Measurements from ENCODE around the gene PIGL. TPM values are rescaled to one million over a fixed set of nuclear protein-coding genes. Genes with fewer than 3 reads are reported as not detected.

Gene PIGL
- total and polyA plus RNA-seq, 7 donors, result 3.0 to 42.4 (median 24.2) TPM

DNA sequence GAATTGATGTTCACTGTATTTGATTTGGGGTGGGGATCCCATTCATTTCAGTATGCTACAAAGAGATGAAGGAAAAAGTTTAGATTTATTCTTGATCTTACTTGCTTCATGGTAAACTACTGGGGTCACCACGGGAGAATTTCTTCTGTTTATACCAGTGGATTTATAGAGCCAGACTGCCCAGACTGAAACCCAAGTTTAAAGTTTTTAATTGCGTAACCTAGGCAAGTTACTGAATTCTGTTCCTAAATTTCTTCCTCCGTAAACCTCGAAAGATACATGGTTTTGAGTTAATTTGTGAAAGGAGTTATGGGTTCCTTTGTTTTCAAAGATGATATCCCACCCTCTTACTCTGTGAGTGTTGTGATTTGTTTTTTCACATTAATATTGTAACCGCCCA, 26.4 kb downstream of the PIGL start:
- H3K27ac ChIP-seq, result no peak overlapping the region
- H3K36me3 ChIP-seq, result no peaks in the 10 kb centered on the region
- intact Hi-C loops (cut with DNase I), result no loop called here
- H3K4me1 ChIP-seq, result no peaks in the 10 kb centered on the region
- no peaks in the 10 kb centered on the region for H3K9me3 ChIP-seq
- H3K4me3 ChIP-seq, result no peak overlapping the region
- no peak for DNase-seq
- no peaks in the 10 kb centered on the region for H3K27me3 ChIP-seq
- TF ChIP-seq, protein P1, sequence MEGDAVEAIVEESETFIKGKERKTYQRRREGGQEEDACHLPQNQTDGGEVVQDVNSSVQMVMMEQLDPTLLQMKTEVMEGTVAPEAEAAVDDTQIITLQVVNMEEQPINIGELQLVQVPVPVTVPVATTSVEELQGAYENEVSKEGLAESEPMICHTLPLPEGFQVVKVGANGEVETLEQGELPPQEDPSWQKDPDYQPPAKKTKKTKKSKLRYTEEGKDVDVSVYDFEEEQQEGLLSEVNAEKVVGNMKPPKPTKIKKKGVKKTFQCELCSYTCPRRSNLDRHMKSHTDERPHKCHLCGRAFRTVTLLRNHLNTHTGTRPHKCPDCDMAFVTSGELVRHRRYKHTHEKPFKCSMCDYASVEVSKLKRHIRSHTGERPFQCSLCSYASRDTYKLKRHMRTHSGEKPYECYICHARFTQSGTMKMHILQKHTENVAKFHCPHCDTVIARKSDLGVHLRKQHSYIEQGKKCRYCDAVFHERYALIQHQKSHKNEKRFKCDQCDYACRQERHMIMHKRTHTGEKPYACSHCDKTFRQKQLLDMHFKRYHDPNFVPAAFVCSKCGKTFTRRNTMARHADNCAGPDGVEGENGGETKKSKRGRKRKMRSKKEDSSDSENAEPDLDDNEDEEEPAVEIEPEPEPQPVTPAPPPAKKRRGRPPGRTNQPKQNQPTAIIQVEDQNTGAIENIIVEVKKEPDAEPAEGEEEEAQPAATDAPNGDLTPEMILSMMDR (IDR thresholded peaks at IDR 0.05), result no peak
- no peak for TF ChIP-seq POLR2A (IDR thresholded peaks at IDR 0.05)
- TF ChIP-seq POLR2AphosphoS5 (IDR thresholded peaks at IDR 0.05), result no peak
- WGBS, 2 donors, result 87 to 88% methylated on average over 5 of the region's 5 CpGs

- intact Hi-C loops (cut with DNase I), result no loop called here
- no peak overlapping the region for H3K4me3 ChIP-seq
- 62 to 77% methylated on average over 9 of the region's 9 CpGs for WGBS, 2 donors
Observed at GRCh38 chr17:16243801-16244567, 27.0 kb downstream of the PIGL start.

DNA sequence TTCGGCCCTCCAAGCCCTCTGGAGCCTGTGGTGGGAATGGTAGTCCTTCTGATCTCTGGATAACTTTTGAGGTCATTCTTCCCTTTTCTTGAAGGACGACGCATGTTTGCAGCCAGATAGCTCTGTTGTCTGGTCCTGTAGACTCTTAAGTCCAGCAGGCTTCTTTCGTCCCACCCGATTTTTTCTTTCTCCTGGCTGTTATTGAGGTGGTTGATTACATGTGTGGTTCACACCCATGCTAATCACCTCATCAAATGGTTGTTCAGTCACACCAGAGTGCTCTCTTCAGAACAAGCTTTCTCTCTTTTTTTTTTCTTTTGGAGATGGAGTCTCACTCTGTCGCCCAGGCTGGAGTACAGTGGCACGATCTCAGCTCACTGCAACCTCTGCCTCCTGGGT, 30.6 kb downstream of the PIGL start:
- 17 to 77% methylated on average over 7 of the region's 7 CpGs for WGBS, 2 donors
- DNase-seq, result no peak

More at GRCh38 chr17:16243801-16244567, 27.0 kb downstream of the PIGL start:
- Histone ChIP-seq H3K9me3 (no peaks in the 10 kb centered on the region), H3K27ac (no peak overlapping the region), H3K4me1 (peaks cover 0 to 4% (median 0%) of the 10 kb centered on the region in 4 donors), H3K27me3 (no peaks in the 10 kb centered on the region), H3K36me3 (no peaks in the 10 kb centered on the region)
- no peak for DNase-seq
- TF ChIP-seq POLR2A (IDR thresholded peaks at IDR 0.05) (no peak), EP300 (IDR thresholded peaks at IDR 0.05) (no peak)
- TF ChIP-seq, protein P1 (IDR thresholded peaks at IDR 0.05), result no peak

DNA sequence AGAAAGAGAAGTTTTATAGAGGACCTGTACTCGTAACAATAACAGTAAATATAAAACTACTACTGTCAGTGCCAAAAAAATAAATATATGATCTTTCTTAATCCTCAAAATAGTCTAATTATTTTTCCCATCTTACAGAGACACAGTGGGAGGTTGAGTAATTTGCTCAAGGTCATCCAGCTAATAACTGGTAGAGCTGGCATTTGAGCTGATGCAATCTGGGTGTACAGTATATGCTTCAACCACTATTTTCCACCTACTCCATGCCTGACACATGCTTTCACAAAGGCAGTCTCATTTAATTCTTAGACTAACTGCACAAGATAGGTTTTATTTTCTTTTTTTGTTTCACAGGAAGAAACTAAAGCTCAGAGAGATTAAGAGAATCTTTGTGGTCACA, 33.6 kb downstream of the PIGL start:
- 42 to 83% methylated on average over 1 of the region's 1 CpG for WGBS, 2 donors
- no peaks in the 10 kb centered on the region for H3K27me3 ChIP-seq
- intact Hi-C loops (cut with DNase I), result no loop called here
- H3K9me3 ChIP-seq, result no peaks in the 10 kb centered on the region
- no peak overlapping the region for H3K4me3 ChIP-seq
- H3K4me1 ChIP-seq, result peaks cover 0 to 15% (median 8%) of the 10 kb centered on the region in 4 donors
- no peaks in the 10 kb centered on the region for H3K36me3 ChIP-seq
- no peak for DNase-seq
- TF ChIP-seq EP300 (IDR thresholded peaks at IDR 0.05) (no peak), POLR2AphosphoS5 (IDR thresholded peaks at IDR 0.05) (no peak), POLR2A (IDR thresholded peaks at IDR 0.05) (no peak)
- TF ChIP-seq, protein P1 (IDR thresholded peaks at IDR 0.05), result no peak
- H3K27ac ChIP-seq, result no peak overlapping the region

More for the DNA sequence above, 30.6 kb downstream of the PIGL start:
- Histone ChIP-seq H3K9me3 (no peaks in the 10 kb centered on the region), H3K36me3 (no peaks in the 10 kb centered on the region), H3K27me3 (no peaks in the 10 kb centered on the region), H3K27ac (no peak overlapping the region), H3K4me1 (peaks cover 0 to 4% (median 0%) of the 10 kb centered on the region in 4 donors), H3K4me3 (no peak overlapping the region)
- TF ChIP-seq POLR2AphosphoS5 (IDR thresholded peaks at IDR 0.05) (no peak), EP300 (IDR thresholded peaks at IDR 0.05) (no peak), POLR2A (IDR thresholded peaks at IDR 0.05) (no peak)
- intact Hi-C loops (cut with DNase I), result no loop called here

GRCh38 chr17:16251043-16251442, 34.0 kb downstream of the PIGL start:
- no peak for DNase-seq
- Histone ChIP-seq H3K27ac (no peak overlapping the region), H3K4me1 (peaks cover 0 to 19% (median 12%) of the 10 kb centered on the region in 4 donors), H3K9me3 (no peaks in the 10 kb centered on the region), H3K36me3 (no peaks in the 10 kb centered on the region), H3K27me3 (no peaks in the 10 kb centered on the region), H3K4me3 (no peak overlapping the region)
- WGBS, 2 donors, result 91 to 95% methylated on average over 6 of the region's 6 CpGs
- intact Hi-C loops (cut with DNase I), result no loop called here
- no peak for TF ChIP-seq POLR2AphosphoS5 (IDR thresholded peaks at IDR 0.05)
- no peak for TF ChIP-seq EP300 (IDR thresholded peaks at IDR 0.05)
- TF ChIP-seq, protein P1 (IDR thresholded peaks at IDR 0.05), result no peak
- no peak for TF ChIP-seq POLR2A (IDR thresholded peaks at IDR 0.05)

All from sigmoid colon (tissue), 7 donors.